Calu3 (cell line): Measurements from ENCODE around the gene SLC39A11. TPM values are rescaled to one million over a fixed set of nuclear protein-coding genes. Genes with fewer than 3 reads are reported as not detected.

Source experiments
- BruUV-seq: library from RNA; stranded (reverse); fragments of 400-500 nt; replicated peaks from 2 replicates; lab custom pipeline; 2021; lab: Mats Ljungman, UMichigan
- CTCF ChIA-PET: fragments of 300-600 bp; sonication (Branson Sonifier 250); formaldehyde crosslinking; loops from one replicate; lab custom pipeline; 2022; ENCODE audit warnings: antibody characterized with exemption; lab: Charles Lee
- DNase-seq: peaks from one replicate; pipeline ENCODE4 v3.0.0; 2022
- H3K27ac Mint-ChIP-seq: one replicate; pipeline ENCODE4 v1.8.0; 2022; ENCODE audit warnings: mixed read lengths; ENCODE audit not compliant: unreplicated experiment
- H3K27me3 Mint-ChIP-seq: one replicate; pipeline ENCODE4 v1.8.0; 2022; ENCODE audit warnings: mixed read lengths; ENCODE audit not compliant: unreplicated experiment
- H3K36me3 Mint-ChIP-seq: one replicate; pipeline ENCODE4 v1.8.0; 2022; ENCODE audit warnings: mild to moderate bottlenecking, moderate library complexity, mixed read lengths; ENCODE audit not compliant: insufficient read depth, unreplicated experiment
- H3K4me1 Mint-ChIP-seq: one replicate; pipeline ENCODE4 v1.8.0; 2022; ENCODE audit warnings: mild to moderate bottlenecking, low read depth, mixed read lengths; ENCODE audit not compliant: unreplicated experiment
- H3K4me3 Mint-ChIP-seq: one replicate; pipeline ENCODE4 v1.8.0; 2022; ENCODE audit warnings: mild to moderate bottlenecking, low read depth, moderate library complexity, mixed read lengths; ENCODE audit not compliant: unreplicated experiment
- H3K9me3 Mint-ChIP-seq: one replicate; pipeline ENCODE4 v1.8.0; 2022; ENCODE audit warnings: low read depth, mixed read lengths; ENCODE audit not compliant: unreplicated experiment
- intact Hi-C: fragments of 100-400 bp; cut with micrococcal nuclease; formaldehyde crosslinking; loops from one replicate; pipeline ENCODE4 v1.10.0; 2022; ENCODE audit not compliant: unreplicated experiment
- total RNA-seq: library from RNA; stranded (reverse); gene quantifications from 2 replicates; pipeline ENCODE4 v1.2.3, GENCODE V29; 2022
- TF ChIP-seq, protein P1 (sequence below): fragments of 200-600 bp; IDR thresholded peaks from one replicate; pipeline ENCODE4 v1.8.0; 2022; ENCODE audit warnings: antibody characterized with exemption; ENCODE audit not compliant: unreplicated experiment

Gene SLC39A11
- total RNA-seq, 1 experiment from 2014 or later: 60.3 TPM

DNA sequence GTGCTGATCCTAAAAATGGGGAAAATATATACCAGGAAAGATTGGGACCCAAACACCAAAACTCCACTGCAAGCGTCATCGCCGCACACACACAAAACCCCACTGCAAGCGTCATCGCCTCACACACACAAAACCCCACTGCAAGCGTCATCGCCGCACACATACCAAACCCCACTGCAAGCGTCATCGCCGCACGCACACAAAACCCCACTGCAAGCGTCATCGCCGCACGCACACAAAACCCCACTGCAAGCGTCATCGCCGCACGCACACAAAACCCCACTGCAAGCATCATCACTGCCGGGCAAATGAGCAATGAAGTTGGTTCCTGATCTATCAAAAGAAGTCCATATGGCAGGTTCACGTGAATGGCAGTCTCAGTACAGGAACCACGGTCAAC is 144.4 kb downstream of the SLC39A11 start:
- H3K27me3 Mint-ChIP-seq: no peaks in the 10 kb centered on the region
- TF ChIP-seq, protein P1, sequence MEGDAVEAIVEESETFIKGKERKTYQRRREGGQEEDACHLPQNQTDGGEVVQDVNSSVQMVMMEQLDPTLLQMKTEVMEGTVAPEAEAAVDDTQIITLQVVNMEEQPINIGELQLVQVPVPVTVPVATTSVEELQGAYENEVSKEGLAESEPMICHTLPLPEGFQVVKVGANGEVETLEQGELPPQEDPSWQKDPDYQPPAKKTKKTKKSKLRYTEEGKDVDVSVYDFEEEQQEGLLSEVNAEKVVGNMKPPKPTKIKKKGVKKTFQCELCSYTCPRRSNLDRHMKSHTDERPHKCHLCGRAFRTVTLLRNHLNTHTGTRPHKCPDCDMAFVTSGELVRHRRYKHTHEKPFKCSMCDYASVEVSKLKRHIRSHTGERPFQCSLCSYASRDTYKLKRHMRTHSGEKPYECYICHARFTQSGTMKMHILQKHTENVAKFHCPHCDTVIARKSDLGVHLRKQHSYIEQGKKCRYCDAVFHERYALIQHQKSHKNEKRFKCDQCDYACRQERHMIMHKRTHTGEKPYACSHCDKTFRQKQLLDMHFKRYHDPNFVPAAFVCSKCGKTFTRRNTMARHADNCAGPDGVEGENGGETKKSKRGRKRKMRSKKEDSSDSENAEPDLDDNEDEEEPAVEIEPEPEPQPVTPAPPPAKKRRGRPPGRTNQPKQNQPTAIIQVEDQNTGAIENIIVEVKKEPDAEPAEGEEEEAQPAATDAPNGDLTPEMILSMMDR: no peak
- DNase-seq: no peak
- no TSS peak for BruUV-seq
- H3K36me3 Mint-ChIP-seq: no peaks in the 10 kb centered on the region
- CTCF ChIA-PET: no interaction called here
- H3K4me1 Mint-ChIP-seq: no peaks in the 10 kb centered on the region
- intact Hi-C loops: no loop called here
- no peak overlapping the region for H3K4me3 Mint-ChIP-seq
- no peaks in the 10 kb centered on the region for H3K9me3 Mint-ChIP-seq
- no peak overlapping the region for H3K27ac Mint-ChIP-seq

GRCh38 chr17:72947475-72947874 is 145.0 kb downstream of the SLC39A11 start:
- no peaks in the 10 kb centered on the region for H3K27me3 Mint-ChIP-seq
- H3K4me1 Mint-ChIP-seq: no peaks in the 10 kb centered on the region
- BruUV-seq: no TSS peak
- no peak for DNase-seq
- TF ChIP-seq, protein P1: no peak
- no peak overlapping the region for H3K4me3 Mint-ChIP-seq
- no peaks in the 10 kb centered on the region for H3K9me3 Mint-ChIP-seq
- CTCF ChIA-PET: no interaction called here
- no peak overlapping the region for H3K27ac Mint-ChIP-seq
- intact Hi-C loops: no loop called here
- H3K36me3 Mint-ChIP-seq: no peaks in the 10 kb centered on the region

GRCh38 chr17:72946696-72947095 is 145.8 kb downstream of the SLC39A11 start:
- CTCF ChIA-PET: no interaction called here
- Mint-ChIP-seq H3K27me3 (no peaks in the 10 kb centered on the region), H3K36me3 (no peaks in the 10 kb centered on the region), H3K9me3 (no peaks in the 10 kb centered on the region), H3K4me1 (no peaks in the 10 kb centered on the region), H3K27ac (no peak overlapping the region), H3K4me3 (no peak overlapping the region)
- DNase-seq: no peak
- intact Hi-C loops: no loop called here
- TF ChIP-seq, protein P1: no peak
- no TSS peak for BruUV-seq

DNA sequence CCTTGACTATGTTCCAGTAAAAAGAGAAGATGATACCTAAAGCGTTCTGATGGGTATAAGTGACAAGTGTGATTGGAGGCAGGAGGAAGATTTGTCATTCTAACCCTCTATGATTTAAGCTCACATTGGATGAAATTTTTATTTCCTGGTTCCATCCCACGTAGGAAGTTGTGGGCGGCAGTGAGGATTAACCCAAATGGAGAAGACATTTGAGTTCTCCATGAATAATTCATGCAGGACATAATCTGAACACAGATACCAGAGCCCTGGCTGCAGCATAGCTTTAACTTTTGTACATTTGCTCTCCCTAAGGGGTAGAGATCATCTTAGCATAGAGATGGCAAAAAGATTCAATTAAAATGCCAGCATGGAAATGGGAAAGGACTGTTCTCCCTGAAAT is 146.3 kb downstream of the SLC39A11 start:
- no peaks in the 10 kb centered on the region for H3K27me3 Mint-ChIP-seq
- no peak overlapping the region for H3K27ac Mint-ChIP-seq
- TF ChIP-seq, protein P1: no peak
- H3K36me3 Mint-ChIP-seq: no peaks in the 10 kb centered on the region
- CTCF ChIA-PET: no interaction called here
- DNase-seq: no peak
- no peaks in the 10 kb centered on the region for H3K4me1 Mint-ChIP-seq
- no TSS peak for BruUV-seq
- no peaks in the 10 kb centered on the region for H3K9me3 Mint-ChIP-seq
- no peak overlapping the region for H3K4me3 Mint-ChIP-seq
- intact Hi-C loops: no loop called here

DNA sequence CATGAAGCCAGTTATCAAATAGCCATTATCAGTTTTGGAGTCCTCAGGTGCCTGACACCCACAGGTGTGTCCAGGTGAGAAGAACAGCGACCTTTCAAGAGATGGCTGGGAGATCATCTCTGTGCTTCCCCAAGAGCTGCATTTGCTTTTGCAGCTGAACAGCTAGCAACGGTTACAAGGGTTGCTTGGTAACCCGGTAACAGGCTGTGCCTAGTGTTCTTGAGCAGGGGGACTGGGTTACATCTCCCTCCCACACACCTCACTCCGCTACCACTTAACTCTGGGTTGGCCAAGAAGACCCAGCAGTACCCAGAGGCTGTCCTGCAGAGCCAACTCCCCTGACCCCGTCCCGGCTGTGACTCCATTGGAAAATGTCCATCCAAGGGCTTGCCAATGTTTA is 147.0 kb downstream of the SLC39A11 start:
- TF ChIP-seq, protein P1: no peak
- Mint-ChIP-seq H3K27ac (no peak overlapping the region), H3K4me3 (no peak overlapping the region), H3K27me3 (no peaks in the 10 kb centered on the region), H3K36me3 (no peaks in the 10 kb centered on the region), H3K9me3 (no peaks in the 10 kb centered on the region), H3K4me1 (no peaks in the 10 kb centered on the region)
- BruUV-seq: no TSS peak
- intact Hi-C loops: no loop called here
- DNase-seq: no peak
- CTCF ChIA-PET: no interaction called here
